Testis (tissue), 3 donors: ENCODE measurements around the gene ARMC3. TPM values are rescaled to one million over a fixed set of nuclear protein-coding genes. Genes with fewer than 3 reads are reported as not detected.
"Not testable (repeated sequence)": the region's sequence is repeated elsewhere in the genome, so short reads cannot be mapped to it uniquely, and the experiment has no call there.

Experiments used
- DNase-seq: peaks from one replicate; pipeline ENCODE4 v3.0.0-alpha.2; 2019
- H3K27ac ChIP-seq, 2 donors: fragments of 200-600 bp; sonication (generic); one replicate each; pipeline ENCODE4 v1.5.1; 2019
- H3K27me3 ChIP-seq: fragments of 200-600 bp; sonication (generic); one replicate; pipeline ENCODE4 v1.5.1; 2019
- H3K36me3 ChIP-seq: fragments of 200-600 bp; sonication (generic); one replicate; pipeline ENCODE4 v1.5.1; 2017; ENCODE audit warnings: low read depth; ENCODE audit errors: missing control alignments
- H3K4me1 ChIP-seq: fragments of 200-600 bp; sonication (generic); one replicate; pipeline ENCODE4 v1.5.1; 2019
- H3K4me3 ChIP-seq, 2 donors: fragments of 200-600 bp; sonication (generic); one replicate each; pipeline ENCODE4 v1.5.1; 2017 to 2019
- H3K9me3 ChIP-seq: fragments of 200-600 bp; sonication (generic); one replicate; pipeline ENCODE4 v1.5.1; 2017
- CTCF ChIP-seq, 3 experiments: fragments of 450-650 bp in 2 of 3; fragments of 200-600 bp in 1 of 3; sonication (generic) in 1 of 3; IDR thresholded peaks; one replicate each; pipeline ENCODE4 v1.5.1; 2016 to 2019; ENCODE audit warnings: antibody characterized with exemption in 3 of 3, mild to moderate bottlenecking in 2 of 3, moderate library complexity in 1 of 3
- POLR2A ChIP-seq: fragments of 450-650 bp; IDR thresholded peaks from one replicate; pipeline ENCODE4 v1.6.1; 2017; ENCODE audit warnings: antibody characterized with exemption, mild to moderate bottlenecking, moderate library complexity
- WGBS, 2 donors: methylation state at CpG; one replicate each; pipeline ENCODE4 v1.1.5; 2018; 5-methylcytosine and 5-hydroxymethylcytosine counted together
- intact Hi-C: fragments of 100-400 bp; cut with DNase I; formaldehyde crosslinking; loops from one replicate; pipeline ENCODE4 v1.15.1; 2023; ENCODE audit warnings: low total_unique reads
- polyA plus RNA-seq: library from polyadenylated mRNA; stranded (reverse); fragments of 350-450 nt; fragmentation: Illumina TruSeq; extraction: RNeasy Lipid Tissue Mini Kit (QIAGEN cat#74804); gene quantifications from one replicate; pipeline ENCODE4 v1.2.3, GENCODE V29; 2014; ENCODE audit warnings: low read depth, low replicate concordance; ENCODE audit not compliant: insufficient read depth
- total RNA-seq, 2 donors: library from RNA; depleted of rRNA; stranded (reverse); fragments of >200 nt; gene quantifications; one replicate each; pipeline ENCODE4 v1.2.3, GENCODE V29; 2016

Gene ARMC3
- total and polyA plus RNA-seq, 3 donors from 2014 or later = 20.3 to 63.9 (median 39.2) TPM

GRCh38 chr10:23069019-23069815 lies 141.4 kb downstream of the ARMC3 start:
- Histone ChIP-seq H3K9me3 (no peaks in the 10 kb centered on the region), H3K27ac (no peak overlapping the region), H3K4me3 (no peak overlapping the region), H3K4me1 (no peaks in the 10 kb centered on the region), H3K36me3 (no peaks in the 10 kb centered on the region), H3K27me3 (no peaks in the 10 kb centered on the region)
- intact Hi-C loops = no loop called here
- no peak for TF ChIP-seq CTCF (IDR thresholded peaks at IDR 0.05)
- TF ChIP-seq POLR2A = no peak
- no peak for DNase-seq
- WGBS, 2 donors = 72 to 78% methylated on average over 10 of the region's 10 CpGs

GRCh38 chr10:23070092-23070912 lies 142.4 kb downstream of the ARMC3 start:
- H3K27ac ChIP-seq, H3K36me3 ChIP-seq, H3K27me3 ChIP-seq, H3K4me3 ChIP-seq, DNase-seq, H3K4me1 ChIP-seq, H3K9me3 ChIP-seq, intact Hi-C loops: not testable (repeated sequence)
- WGBS, 2 donors = 88 to 90% methylated on average over 12 of the region's 12 CpGs

GRCh38 chr10:23070913-23071218 lies 143.0 kb downstream of the ARMC3 start:
- H3K36me3 ChIP-seq = no peaks in the 10 kb centered on the region
- no peak overlapping the region for H3K4me3 ChIP-seq
- intact Hi-C loops = no loop called here
- TF ChIP-seq CTCF (IDR thresholded peaks at IDR 0.05) = no peak
- TF ChIP-seq POLR2A = no peak
- no peaks in the 10 kb centered on the region for H3K27me3 ChIP-seq
- H3K27ac ChIP-seq = no peak overlapping the region
- no peaks in the 10 kb centered on the region for H3K9me3 ChIP-seq
- no peak for DNase-seq
- H3K4me1 ChIP-seq = no peaks in the 10 kb centered on the region
- WGBS, 2 donors = 85 to 90% methylated on average over 3 of the region's 3 CpGs

DNA sequence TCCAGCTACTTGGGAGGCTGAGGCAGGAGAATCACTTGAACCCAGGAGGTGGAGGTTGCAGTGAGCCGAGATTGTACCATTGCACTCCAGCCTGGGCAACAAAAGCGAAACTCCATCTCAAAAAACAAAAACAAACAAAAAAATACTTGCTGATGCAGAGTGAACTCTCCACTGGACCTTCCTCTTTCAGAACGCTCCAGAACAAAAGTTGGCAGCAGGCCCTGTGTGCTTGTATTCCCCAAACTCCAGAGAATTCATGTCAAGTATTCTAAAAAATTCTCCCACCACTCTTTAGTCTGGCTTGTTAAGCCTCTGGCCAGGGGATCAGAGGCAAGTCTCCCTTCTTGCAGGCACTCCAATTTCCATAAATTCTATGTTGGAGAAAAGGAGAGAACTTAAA lies 144.7 kb downstream of the ARMC3 start:
- H3K27me3 ChIP-seq, H3K36me3 ChIP-seq, H3K4me1 ChIP-seq, H3K4me3 ChIP-seq, H3K9me3 ChIP-seq, intact Hi-C loops, H3K27ac ChIP-seq, DNase-seq: not testable (repeated sequence)
- WGBS, 2 donors = 72% methylated on average over 3 of the region's 3 CpGs

DNA sequence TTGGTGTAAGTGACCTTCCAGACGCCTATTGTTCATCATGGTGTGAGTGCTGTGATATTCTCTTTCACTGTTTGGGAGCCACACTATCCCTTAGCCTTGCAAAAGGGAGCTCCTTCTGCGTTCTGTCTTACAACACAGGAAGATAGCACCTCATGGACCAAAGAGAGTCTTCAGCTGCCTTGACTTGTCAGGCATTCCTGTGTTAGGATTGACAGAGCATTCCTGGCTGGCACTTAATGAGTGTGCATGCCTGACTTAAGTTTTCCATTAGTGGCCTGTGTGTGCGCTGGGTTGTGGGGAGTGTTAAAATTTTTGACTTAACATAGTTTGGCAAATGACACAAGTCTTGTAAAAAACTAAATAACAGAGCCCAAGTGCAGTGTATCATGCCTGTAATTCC lies 145.7 kb downstream of the ARMC3 start:
- no peak for DNase-seq
- 89 to 92% methylated on average over 3 of the region's 3 CpGs for WGBS, 2 donors
- no peak overlapping the region for H3K4me3 ChIP-seq
- H3K27ac ChIP-seq = no peak overlapping the region
- intact Hi-C loops = no loop called here
- H3K36me3 ChIP-seq = no peaks in the 10 kb centered on the region
- H3K9me3 ChIP-seq = no peaks in the 10 kb centered on the region
- no peaks in the 10 kb centered on the region for H3K4me1 ChIP-seq
- TF ChIP-seq POLR2A = no peak
- TF ChIP-seq CTCF (IDR thresholded peaks at IDR 0.05) = no peak
- H3K27me3 ChIP-seq = no peaks in the 10 kb centered on the region
